Measurements from ENCODE around the gene SYNE3.

SYNE3 gene

DNA sequence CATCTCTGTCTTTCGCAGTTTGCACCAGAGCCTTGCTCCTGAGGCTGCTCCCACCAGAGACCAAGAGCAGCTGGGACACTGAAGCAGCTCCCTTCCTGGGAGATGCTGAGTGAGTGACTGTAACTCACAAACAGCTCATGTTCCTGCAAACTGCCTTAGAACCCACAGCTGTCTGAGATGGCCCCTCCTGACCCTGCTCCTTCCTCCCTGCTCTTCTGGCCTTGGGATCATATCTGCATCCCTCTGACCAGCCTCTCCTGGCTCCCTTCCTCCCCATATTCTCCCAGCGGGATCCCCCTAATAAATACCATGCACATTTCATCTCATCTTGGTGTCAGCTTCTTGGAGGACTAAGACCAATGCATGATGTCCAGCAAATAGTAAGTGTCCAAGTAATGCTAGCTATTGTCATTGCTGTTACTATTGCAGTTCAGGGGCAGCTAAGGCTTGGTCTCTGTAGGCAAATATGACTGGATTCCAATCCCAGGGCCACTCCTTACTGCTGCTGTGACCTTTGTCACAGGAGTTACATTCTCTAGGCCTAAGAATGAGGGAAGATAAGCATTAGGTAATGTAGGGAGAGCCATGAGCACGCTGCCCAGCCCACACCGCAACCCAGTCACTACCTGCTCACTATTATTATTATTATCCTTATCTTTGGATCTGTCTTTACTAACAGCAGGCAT, 47.9 kb downstream of the SYNE3 start:
- H3K4me1 ChIP-seq (ENCODE audit: control insufficient read depth, insufficient read depth, low read length), result no peaks in the 10 kb centered on the region
- H3K27me3 ChIP-seq (ENCODE audit: control insufficient read depth, insufficient read depth, low read length), result no peaks in the 10 kb centered on the region; the same call in 1 of the 2 replicates
- H3K4me3 ChIP-seq (ENCODE audit: low read depth, low read length), result no peak overlapping the region
- H3K9me3 ChIP-seq (ENCODE audit: control insufficient read depth, insufficient read depth, low read depth, low read length), result no peaks in the 10 kb centered on the region
- no peak overlapping the region for H3K9ac ChIP-seq (ENCODE audit: low read length)
- no peaks in the 10 kb centered on the region for H3K36me3 ChIP-seq (ENCODE audit: control insufficient read depth, insufficient read depth, low read length)
- H3K27ac ChIP-seq (ENCODE audit: low read depth, low read length), result no peak overlapping the region

GRCh38 chr14:95467657-95468056, 48.8 kb downstream of the SYNE3 start:
- no peak overlapping the region for H3K27ac ChIP-seq (ENCODE audit: low read depth, low read length)
- no peaks in the 10 kb centered on the region; the same call in 1 of the 2 replicates for H3K27me3 ChIP-seq (ENCODE audit: control insufficient read depth, insufficient read depth, low read length)
- no peaks in the 10 kb centered on the region for H3K36me3 ChIP-seq (ENCODE audit: control insufficient read depth, insufficient read depth, low read length)
- no peak overlapping the region for H3K9ac ChIP-seq (ENCODE audit: low read length)
- no peak overlapping the region for H3K4me3 ChIP-seq (ENCODE audit: low read depth, low read length)
- H3K9me3 ChIP-seq (ENCODE audit: control insufficient read depth, insufficient read depth, low read depth, low read length), result no peaks in the 10 kb centered on the region
- H3K4me1 ChIP-seq (ENCODE audit: control insufficient read depth, insufficient read depth, low read length), result no peaks in the 10 kb centered on the region

- Histone ChIP-seq H3K27ac (ENCODE audit: low read depth, low read length) (no peak overlapping the region), H3K9ac (ENCODE audit: low read length) (no peak overlapping the region), H3K36me3 (ENCODE audit: control insufficient read depth, insufficient read depth, low read length) (no peaks in the 10 kb centered on the region)
Measured at GRCh38 chr14:95467232-95467631, 49.2 kb downstream of the SYNE3 start.

More at GRCh38 chr14:95467232-95467631, 49.2 kb downstream of the SYNE3 start:
- Histone ChIP-seq H3K27me3 (ENCODE audit: control insufficient read depth, insufficient read depth, low read length) (peaks cover 2% of the 10 kb centered on the region; the same call in 1 of the 2 replicates), H3K4me3 (ENCODE audit: low read depth, low read length) (no peak overlapping the region), H3K9me3 (ENCODE audit: control insufficient read depth, insufficient read depth, low read depth, low read length) (no peaks in the 10 kb centered on the region), H3K4me1 (ENCODE audit: control insufficient read depth, insufficient read depth, low read length) (no peaks in the 10 kb centered on the region)

Data from HUES6 (cell line).